ENCODE results near the gene MYBPH. TPM values are rescaled to one million over a fixed set of nuclear protein-coding genes. Genes with fewer than 3 reads are reported as not detected.

The MYBPH gene
- total and polyA plus RNA-seq, 2 of the 13 experiments (the other 11 are each of a cell fraction or from before 2014, with no cell fraction given), result not detected

GRCh38 chr1:203128716-203129500 is 46.7 kb downstream of the MYBPH start:
- Histone ChIP-seq H4K20me1 (ENCODE audit: insufficient read depth, low read length) (no peaks in the 10 kb centered on the region), H3K27ac (ENCODE audit: extremely low read length, insufficient read depth, low read length) (no peak overlapping the region), H3K4me2 (ENCODE audit: low read depth, low read length) (no peak overlapping the region), H3K4me1 (ENCODE audit: insufficient read depth, low read length) (peaks cover 23% of the 10 kb centered on the region; the same call in 1 of the 2 replicates), H3K4me3 (replicated peaks in 1 of 3; ENCODE audit: insufficient read depth in 1 of 3, low read depth in 2 of 3, low read length in 3 of 3) (no peak overlapping the region), H3K9me3 (ENCODE audit: low read length) (no peaks in the 10 kb centered on the region), H3K79me2 (ENCODE audit: insufficient read depth, low read length) (no peaks in the 10 kb centered on the region), H3K27me3 (ENCODE audit: control insufficient read depth in 1 of 2, insufficient read depth in 2 of 2, low read length in 2 of 2) (peaks cover 7 to 30% of the 10 kb centered on the region in 2 experiments; a peak in 4 of 5 replicates), H2AFZ (ENCODE audit: low read length) (no peak overlapping the region), H3K36me3 (replicated peaks in 1 of 2; ENCODE audit: control insufficient read depth in 1 of 2, insufficient read depth in 2 of 2, low read length in 2 of 2) (no peaks in the 10 kb centered on the region), H3K9ac (ENCODE audit: insufficient read depth, low read depth, low read length) (no peak overlapping the region)
- ChIA-PET POLR2A (no interaction called here), CTCF (ENCODE audit: low intra/inter-chr PET ratio, low total read pairs) (no interaction called here)
- BruUV-seq (replicated peaks), result no TSS peak
- intact Hi-C loops (cut with micrococcal nuclease; ENCODE audit: unreplicated experiment) (no loop called here), in situ Hi-C loops (cut with HindIII; ENCODE audit: extremely low pct_ligation_motif_present, low pct_unique_long_range_greater_than_20kb) (no loop called here)
- 0 out of 2 replicates have a peak, but pooled peaks have one; percentile 27 for TF ChIP-seq HNRNPL (IDR thresholded peaks at IDR 0.05; ENCODE audit: low read depth, low read length)
- TF ChIP-seq FOSL2 (CRISPR knock-in tag; IDR thresholded peaks at IDR 0.05), result no peak
- FAIRE-seq, result no peak
- ATAC-seq, result peak; percentile 36
- no peak for DNase-seq (ENCODE audit: low spot score)
- WGBS (ENCODE audit: low lambda C conversion rate), result 48% methylated on average over 18 of the region's 29 CpGs

- H3K4me2 ChIP-seq (ENCODE audit: low read depth, low read length), result peak overlapping the region; percentile 54
- H3K27ac ChIP-seq (ENCODE audit: extremely low read length, insufficient read depth, low read length), result no peak overlapping the region
- peak overlapping the region in 1 of 3 experiments; percentile 45; a peak in 1 of 6 replicates for H3K4me3 ChIP-seq (replicated peaks in 1 of 3; ENCODE audit: insufficient read depth in 1 of 3, low read depth in 2 of 3, low read length in 3 of 3)
- ChIA-PET POLR2A (no interaction called here), CTCF (ENCODE audit: low intra/inter-chr PET ratio, low total read pairs) (no interaction called here)
- no peak overlapping the region for H2AFZ ChIP-seq (ENCODE audit: low read length)
- no TSS peak for BruUV-seq (replicated peaks)
- no peaks in the 10 kb centered on the region for H3K36me3 ChIP-seq (replicated peaks in 1 of 2; ENCODE audit: control insufficient read depth in 1 of 2, insufficient read depth in 2 of 2, low read length in 2 of 2)
- H3K9me3 ChIP-seq (ENCODE audit: low read length), result no peaks in the 10 kb centered on the region
- H3K79me2 ChIP-seq (ENCODE audit: insufficient read depth, low read length), result no peaks in the 10 kb centered on the region
- DNase-seq (ENCODE audit: low spot score) (no peak), ATAC-seq (no peak), FAIRE-seq (no peak)
- 7% methylated on average over 7 of the region's 7 CpGs for WGBS (ENCODE audit: low lambda C conversion rate)
- intact Hi-C loops (cut with micrococcal nuclease; ENCODE audit: unreplicated experiment) (no loop called here), in situ Hi-C loops (cut with HindIII; ENCODE audit: extremely low pct_ligation_motif_present, low pct_unique_long_range_greater_than_20kb) (no loop called here)
- no peak overlapping the region for H3K9ac ChIP-seq (ENCODE audit: insufficient read depth, low read depth, low read length)
- peaks cover 7 to 30% of the 10 kb centered on the region in 2 experiments; a peak in 4 of 5 replicates for H3K27me3 ChIP-seq (ENCODE audit: control insufficient read depth in 1 of 2, insufficient read depth in 2 of 2, low read length in 2 of 2)
- H3K4me1 ChIP-seq (ENCODE audit: insufficient read depth, low read length), result peaks cover 23% of the 10 kb centered on the region; the same call in 1 of the 2 replicates
- no peaks in the 10 kb centered on the region for H4K20me1 ChIP-seq (ENCODE audit: insufficient read depth, low read length)
- TF ChIP-seq CBX2 (IDR thresholded peaks at IDR 0.05; ENCODE audit: low read depth, low read length) (no peak), CBX2 (CRISPR knock-in tag; IDR thresholded peaks at IDR 0.05; ENCODE audit: low read depth) (no peak), ZNF800 (CRISPR knock-in tag; IDR thresholded peaks at IDR 0.05) (0 out of 2 replicates have a peak, but pooled peaks have one; percentile 12)
Measured at GRCh38 chr1:203128431-203128715, 47.3 kb downstream of the MYBPH start.

All from HepG2 (cell line).